Endothelial cell of umbilical vein (primary cell): ENCODE measurements around the gene ATP6V0A4. TPM values are rescaled to one million over a fixed set of nuclear protein-coding genes. Genes with fewer than 3 reads are reported as not detected.

Source experiments
- BruUV-seq: library from RNA; stranded (reverse); fragments of 400-500 nt; replicated peaks from 2 replicates; lab custom pipeline; 2021; lab: Mats Ljungman, UMichigan
- CTCF ChIA-PET: fragments of 300-600, 350-600 bp; sonication (Branson Sonifier 250); formaldehyde crosslinking; loops from one replicate; lab custom pipeline; 2021; ENCODE audit warnings: antibody characterized with exemption, inconsistent platforms; lab: Charles Lee
- POLR2A ChIA-PET: fragments of 300-600, 350-600 bp; sonication (Branson Sonifier 250); formaldehyde crosslinking; loops from one replicate; lab custom pipeline; 2021; ENCODE audit warnings: antibody characterized with exemption, inconsistent platforms; lab: Charles Lee
- DNase-seq: peaks from one replicate; pipeline ENCODE4 v3.0.0-alpha.2; 2011; ENCODE audit warnings: low read depth, low spot score
- FAIRE-seq: peaks from 2 replicates; lab custom pipeline; 2011; peaks lifted over from hg19 to GRCh38; lab: Jason Lieb, UNC
- H2AFZ ChIP-seq: 2 replicates; pipeline ENCODE4 v1.6.0; 2012; ENCODE audit warnings: low read depth, low read length, control low read depth, inconsistent platforms
- H3K27ac ChIP-seq: 2 replicates; pipeline ENCODE4 v1.5.1; 2011; ENCODE audit warnings: low read depth, mild to moderate bottlenecking, control low read depth, low read length, moderate library complexity; ENCODE audit not compliant: insufficient read depth
- H3K27me3 ChIP-seq, 2 experiments: 2 replicates each; pipeline versions ENCODE4 v1.6.0 to v1.6.1; 2011; ENCODE audit warnings: low read length in 2 of 2, mixed read lengths in 1 of 2; ENCODE audit not compliant: control insufficient read depth in 2 of 2, insufficient read depth in 2 of 2
- H3K36me3 ChIP-seq, 2 experiments: 2 replicates in 1 of 2; 3 replicates in 1 of 2; pipeline ENCODE4 v1.5.1; 2011; ENCODE audit warnings: low read length in 2 of 2, mild to moderate bottlenecking in 1 of 2, moderate library complexity in 1 of 2; ENCODE audit not compliant: control insufficient read depth in 2 of 2, insufficient read depth in 2 of 2; ENCODE audit errors: extremely low read depth in 1 of 2
- H3K4me1 ChIP-seq: 3 replicates; pipeline ENCODE4 v1.5.1; 2011; ENCODE audit warnings: mild to moderate bottlenecking, low read length; ENCODE audit not compliant: control insufficient read depth, insufficient read depth; ENCODE audit errors: extremely low read depth
- H3K4me2 ChIP-seq: 2 replicates; pipeline ENCODE4 v1.6.1; 2011; ENCODE audit warnings: low read length, control low read depth, mixed read lengths; ENCODE audit not compliant: insufficient read depth
- H3K4me3 ChIP-seq, 3 experiments: fragments of 200-600 bp in 1 of 3; sonication (generic), shearing (Covaris generic) in 1 of 3; replicated peaks in 1 of 3; 2 replicates each; pipeline ENCODE4 v1.5.1; 2011 to 2016; ENCODE audit warnings: control low read depth in 3 of 3, low read length in 3 of 3, mild to moderate bottlenecking in 2 of 3, inconsistent platforms in 1 of 3, low read depth in 1 of 3, moderate library complexity in 1 of 3; ENCODE audit not compliant: insufficient read depth in 1 of 3
- H3K79me2 ChIP-seq: 2 replicates; pipeline ENCODE4 v1.6.0; 2012; ENCODE audit warnings: low read length, inconsistent platforms; ENCODE audit not compliant: control insufficient read depth, insufficient read depth
- H3K9ac ChIP-seq: replicated peaks from 2 replicates; pipeline ENCODE3; 2011; ENCODE audit warnings: low read length, control low read depth; ENCODE audit not compliant: insufficient read depth; ENCODE audit errors: extremely low read depth
- H3K9me1 ChIP-seq: replicated peaks from 3 replicates; pipeline ENCODE4 v1.6.0; 2011; ENCODE audit warnings: mild to moderate bottlenecking, low read length; ENCODE audit not compliant: control insufficient read depth, insufficient read depth; ENCODE audit errors: extremely low read depth
- H3K9me3 ChIP-seq: replicated peaks from 2 replicates; pipeline ENCODE4 v1.5.1; 2012; ENCODE audit warnings: low read length, inconsistent platforms; ENCODE audit not compliant: control insufficient read depth, insufficient read depth
- H4K20me1 ChIP-seq: replicated peaks from 2 replicates; pipeline ENCODE3; 2011; ENCODE audit warnings: mild to moderate bottlenecking, low read length; ENCODE audit not compliant: control insufficient read depth, insufficient read depth; ENCODE audit errors: extremely low read depth
- EZH2 ChIP-seq: IDR thresholded peaks from 2 replicates; pipeline ENCODE4 v1.6.1; 2012; ENCODE audit warnings: borderline replicate concordance, low read depth, mild to moderate bottlenecking, moderate library complexity, low read length, inconsistent platforms; ENCODE audit not compliant: severe bottlenecking
- FOS ChIP-seq: IDR thresholded peaks from 2 replicates; pipeline ENCODE4 v1.6.1; 2011; ENCODE audit warnings: mild to moderate bottlenecking, low read length, moderate library complexity, borderline replicate concordance; ENCODE audit not compliant: insufficient read depth
- JUN ChIP-seq: IDR thresholded peaks from 2 replicates; pipeline ENCODE4 v1.6.1; 2011; ENCODE audit warnings: borderline replicate concordance, low read depth; ENCODE audit not compliant: insufficient read length, insufficient read depth
- MYC ChIP-seq: IDR thresholded peaks from one replicate; pipeline ENCODE4 v1.6.1; 2011; ENCODE audit warnings: mild to moderate bottlenecking, low read depth, low read length
- POLR2A ChIP-seq: IDR thresholded peaks from 2 replicates; pipeline ENCODE4 v1.6.1; 2012; ENCODE audit warnings: low read depth, mild to moderate bottlenecking, control low read depth, low read length
- POLR2AphosphoS5 ChIP-seq: IDR thresholded peaks from 2 replicates; pipeline ENCODE4 v1.6.1; 2012; ENCODE audit warnings: low read depth, mild to moderate bottlenecking, control low read depth, low read length, moderate library complexity; ENCODE audit not compliant: insufficient read depth
- dilution Hi-C: fragments of 300-500 bp; cut with MboI; formaldehyde crosslinking; loops from one replicate; pipeline ENCODE4 v1.15.0; 2019; ENCODE audit warnings: low sequenced_read_pairs; ENCODE audit not compliant: extremely low pct_ligation_motif_present
- intact Hi-C: fragments of 100-400 bp; cut with micrococcal nuclease; formaldehyde crosslinking; loops from one replicate; pipeline ENCODE4 v1.10.0; 2022
- polyA plus RNA-seq, 4 experiments: library from polyadenylated mRNA; depleted of rRNA in 3 of 4; stranded (reverse) in 3 of 4; unstranded in 1 of 4; fragments of >200 nt; gene quantifications; 2 replicates each; pipeline versions ENCODE4 v1.2.1 to v1.2.3, GENCODE V29; 2011 to 2012; ENCODE audit warnings: missing spikeins in 1 of 4
- total RNA-seq: library from RNA; stranded (reverse); gene quantifications from 2 replicates; pipeline ENCODE4 v1.2.3, GENCODE V29; 2021
- TF ChIP-seq, protein P1 (sequence below), 2 donors: IDR thresholded peaks; 1 replicate in 1 of 2; 2 replicates in 1 of 2; pipeline ENCODE4 v1.5.1; 2011; ENCODE audit warnings: low read length in 2 of 2, mild to moderate bottlenecking in 2 of 2, moderate library complexity in 2 of 2, control low read depth in 1 of 2, inconsistent platforms in 1 of 2, low read depth in 1 of 2; ENCODE audit not compliant: insufficient read depth in 1 of 2; ENCODE audit errors: extremely low read depth in 1 of 2

Gene ATP6V0A4
- total and polyA plus RNA-seq, 2 donors (not counting 3 experiments of a cell fraction or from before 2014, with no cell fraction given) = 0.07 to 0.24 TPM

DNA sequence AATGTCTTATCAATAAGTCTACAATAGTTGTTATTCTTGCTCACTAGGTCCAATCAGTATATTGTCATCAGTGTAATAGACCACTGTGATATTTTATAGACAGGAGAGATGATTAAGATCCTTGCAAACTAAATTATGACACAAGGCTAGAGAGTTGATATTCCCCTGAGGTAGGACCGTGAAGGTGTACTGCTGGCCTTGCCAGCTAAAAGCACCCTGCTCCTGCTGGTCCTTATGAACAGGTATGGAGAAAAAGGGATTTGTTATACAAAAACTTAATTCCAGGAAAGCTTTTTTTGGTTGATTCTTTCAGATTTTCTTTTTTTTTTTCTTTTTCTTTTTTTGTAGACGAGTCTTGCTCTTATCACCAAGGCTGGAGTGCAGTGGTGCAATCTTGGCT is 17.0 kb downstream of the ATP6V0A4 start:
- FAIRE-seq = no peak
- Histone ChIP-seq H3K9me3 (no peaks in the 10 kb centered on the region), H3K79me2 (no peaks in the 10 kb centered on the region), H3K36me3 (no peaks in the 10 kb centered on the region), H3K27me3 (no peaks in the 10 kb centered on the region), H3K27ac (no peak overlapping the region), H3K4me3 (no peak overlapping the region), H3K9me1 (no peaks in the 10 kb centered on the region), H4K20me1 (no peaks in the 10 kb centered on the region), H3K4me2 (no peak overlapping the region), H3K4me1 (no peaks in the 10 kb centered on the region), H3K9ac (no peak overlapping the region), H2AFZ (no peak overlapping the region)
- TF ChIP-seq MYC = no peak
- TF ChIP-seq EZH2 = no peak
- TF ChIP-seq POLR2A = no peak
- no peak for TF ChIP-seq POLR2AphosphoS5
- TF ChIP-seq FOS = no peak
- no peak for TF ChIP-seq JUN
- TF ChIP-seq, protein P1, sequence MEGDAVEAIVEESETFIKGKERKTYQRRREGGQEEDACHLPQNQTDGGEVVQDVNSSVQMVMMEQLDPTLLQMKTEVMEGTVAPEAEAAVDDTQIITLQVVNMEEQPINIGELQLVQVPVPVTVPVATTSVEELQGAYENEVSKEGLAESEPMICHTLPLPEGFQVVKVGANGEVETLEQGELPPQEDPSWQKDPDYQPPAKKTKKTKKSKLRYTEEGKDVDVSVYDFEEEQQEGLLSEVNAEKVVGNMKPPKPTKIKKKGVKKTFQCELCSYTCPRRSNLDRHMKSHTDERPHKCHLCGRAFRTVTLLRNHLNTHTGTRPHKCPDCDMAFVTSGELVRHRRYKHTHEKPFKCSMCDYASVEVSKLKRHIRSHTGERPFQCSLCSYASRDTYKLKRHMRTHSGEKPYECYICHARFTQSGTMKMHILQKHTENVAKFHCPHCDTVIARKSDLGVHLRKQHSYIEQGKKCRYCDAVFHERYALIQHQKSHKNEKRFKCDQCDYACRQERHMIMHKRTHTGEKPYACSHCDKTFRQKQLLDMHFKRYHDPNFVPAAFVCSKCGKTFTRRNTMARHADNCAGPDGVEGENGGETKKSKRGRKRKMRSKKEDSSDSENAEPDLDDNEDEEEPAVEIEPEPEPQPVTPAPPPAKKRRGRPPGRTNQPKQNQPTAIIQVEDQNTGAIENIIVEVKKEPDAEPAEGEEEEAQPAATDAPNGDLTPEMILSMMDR (IDR thresholded peaks at IDR 0.05; ENCODE audit: extremely low read depth in 1 of 2, insufficient read depth in 1 of 2, low read depth in 1 of 2, low read length in 2 of 2) = no peak
- DNase-seq = no peak
- POLR2A ChIA-PET = no interaction called here
- BruUV-seq = no TSS peak
- CTCF ChIA-PET = no interaction called here
- dilution Hi-C loops = no loop called here
- intact Hi-C loops = no loop called here
